Measurements from ENCODE around the gene MCC. TPM values are rescaled to one million over a fixed set of nuclear protein-coding genes. Genes with fewer than 3 reads are reported as not detected.

Gene MCC
- total RNA-seq, 4 donors from 2014 or later: 57.7 to 91.5 (median 76.0) TPM

- intact Hi-C loops (cut with DNase I; ENCODE audit: low total_unique reads): no loop called here
- no peak for DNase-seq (ENCODE audit: low spot score in 2 of 2)
- no peak overlapping the region for H3K4me3 ChIP-seq (ENCODE audit: low read depth, poor library complexity, severe bottlenecking)
- TF ChIP-seq CTCF (IDR thresholded peaks at IDR 0.05) (no peak), POLR2A (IDR thresholded peaks at IDR 0.05) (no peak)
These were observed 32.6 kb upstream of the MCC start for GRCh38 chr5:113520899-113521298.

GRCh38 chr5:113520429-113520828 lies 32.2 kb upstream of the MCC start:
- DNase-seq (ENCODE audit: low spot score in 2 of 2): no peak
- TF ChIP-seq POLR2A (IDR thresholded peaks at IDR 0.05): no peak
- TF ChIP-seq CTCF (IDR thresholded peaks at IDR 0.05): no peak
- intact Hi-C loops (cut with DNase I; ENCODE audit: low total_unique reads): no loop called here
- H3K4me3 ChIP-seq (ENCODE audit: low read depth, poor library complexity, severe bottlenecking): no peak overlapping the region

- no peak overlapping the region for H3K4me3 ChIP-seq (ENCODE audit: low read depth, poor library complexity, severe bottlenecking)
- no peak for DNase-seq (ENCODE audit: low spot score in 2 of 2)
- intact Hi-C loops (cut with DNase I; ENCODE audit: low total_unique reads): loop anchor here (10.0 kb wide), 1 partner anchor 525 kb away; no protein-coding TSS in a partner anchor
- WGBS, 2 donors: 92 to 94% methylated on average over 2 of the region's 2 CpGs
- no peak for TF ChIP-seq POLR2A (IDR thresholded peaks at IDR 0.05)
- TF ChIP-seq CTCF (IDR thresholded peaks at IDR 0.05): no peak
These were observed 31.2 kb upstream of the MCC start for GRCh38 chr5:113519412-113519811.

- intact Hi-C loops (cut with DNase I; ENCODE audit: low total_unique reads): loop anchor here (10.0 kb wide), 1 partner anchor 524 kb away; no protein-coding TSS in a partner anchor
These were observed 30.6 kb upstream of the MCC start for GRCh38 chr5:113518884-113519283.

GRCh38 chr5:113514289-113514635 lies 26.0 kb upstream of the MCC start:
- DNase-seq (ENCODE audit: low spot score in 2 of 2): no peak
- 6 to 9% methylated on average over 9 of the region's 9 CpGs for WGBS, 2 donors
- TF ChIP-seq CTCF (IDR thresholded peaks at IDR 0.05) (no peak), POLR2A (IDR thresholded peaks at IDR 0.05) (no peak)
- intact Hi-C loops (cut with DNase I; ENCODE audit: low total_unique reads): loop anchor here (10.0 kb wide), 1 partner anchor 519 kb away; no protein-coding TSS in a partner anchor
- peak overlapping the region; percentile 61 for H3K4me3 ChIP-seq (ENCODE audit: low read depth, poor library complexity, severe bottlenecking)

More at GRCh38 chr5:113518884-113519283, 30.6 kb upstream of the MCC start:
- WGBS, 2 donors: 97% methylated on average over 4 of the region's 4 CpGs
- H3K4me3 ChIP-seq (ENCODE audit: low read depth, poor library complexity, severe bottlenecking): no peak overlapping the region
- DNase-seq (ENCODE audit: low spot score in 2 of 2): no peak
- no peak for TF ChIP-seq POLR2A (IDR thresholded peaks at IDR 0.05)
- TF ChIP-seq CTCF (IDR thresholded peaks at IDR 0.05): no peak
